Measurements from ENCODE around the gene KCNK6. TPM values are rescaled to one million over a fixed set of nuclear protein-coding genes. Genes with fewer than 3 reads are reported as not detected.

The KCNK6 gene
- total RNA-seq, 1 experiment from 2014 or later = 6.5 TPM

GRCh38 chr19:38359242-38360021 lies 39.8 kb downstream of the KCNK6 start:
- Mint-ChIP-seq H3K4me1 (peaks cover 10 to 17% of the 10 kb centered on the region in 2 experiments), H3K27ac (no peak overlapping the region), H3K9me3 (no peaks in the 10 kb centered on the region), H3K36me3 (ENCODE audit: insufficient read depth in 1 of 3, low read depth in 3 of 3) (no peaks in the 10 kb centered on the region; a peak in 2 of 7 replicates), H3K4me3 (no peak overlapping the region), H3K27me3 (ENCODE audit: low read depth) (peaks cover 69% of the 10 kb centered on the region)
- no peaks in the 10 kb centered on the region for H3K79me2 ChIP-seq (ENCODE audit: insufficient read depth, low read length)
- H2BK20ac ChIP-seq (ENCODE audit: low read depth, low read length, poor library complexity, severe bottlenecking) = no peak overlapping the region
- H2BK15ac ChIP-seq (ENCODE audit: low read depth, low read length) = no peak overlapping the region
- no peak overlapping the region for H3K9ac ChIP-seq (ENCODE audit: extremely low read depth, insufficient read length, low read length)
- no peak overlapping the region for H2AFZ ChIP-seq (ENCODE audit: low read length)
- TF ChIP-seq CTCF (conservative IDR thresholded peaks at IDR 0.05) = no peak
- no peak overlapping the region for H3K4me2 ChIP-seq (ENCODE audit: insufficient read depth, insufficient read length, low read length)
- no peak overlapping the region for H2BK5ac ChIP-seq (ENCODE audit: insufficient read length, low read length)
- H3K27ac ChIP-seq (ENCODE audit: insufficient read length, low read depth, low read length) = no peak overlapping the region
- peaks cover 14% of the 10 kb centered on the region; the same call in 1 of the 2 replicates for H3K27me3 ChIP-seq (ENCODE audit: insufficient read depth, low read length)
- peaks cover 6% of the 10 kb centered on the region for H3K23me2 ChIP-seq (ENCODE audit: insufficient read length, low read depth, low read length, poor library complexity, severe bottlenecking)
- no peaks in the 10 kb centered on the region for H3K79me1 ChIP-seq (ENCODE audit: insufficient read depth, low read depth, low read length, poor library complexity, severe bottlenecking)
- no peak overlapping the region for H4K5ac ChIP-seq (ENCODE audit: insufficient read length, low read depth, low read length)
- no peaks in the 10 kb centered on the region for H4K20me1 ChIP-seq (ENCODE audit: control insufficient read depth, insufficient read depth, insufficient read length)
- H3K56ac ChIP-seq (ENCODE audit: insufficient read length, low read depth, low read length) = no peak overlapping the region
- no peak overlapping the region for H2BK120ac ChIP-seq (ENCODE audit: low read depth, low read length, poor library complexity, severe bottlenecking)
- H3K23ac ChIP-seq (ENCODE audit: insufficient read length, low read depth, low read length) = no peak overlapping the region
- H2BK12ac ChIP-seq (ENCODE audit: insufficient read length, low read depth, low read length) = no peak overlapping the region
- H3T11ph ChIP-seq (ENCODE audit: low read length) = no peak overlapping the region
- no peak overlapping the region for H4K91ac ChIP-seq (ENCODE audit: insufficient read length, low read depth, low read length)
- H2AK5ac ChIP-seq (ENCODE audit: insufficient read length, low read length) = no peak overlapping the region
- H3K9me3 ChIP-seq (ENCODE audit: control insufficient read depth, low read depth, low read length) = no peaks in the 10 kb centered on the region
- H3K4me1 ChIP-seq (ENCODE audit: insufficient read depth, low read length) = no peaks in the 10 kb centered on the region
- no peak overlapping the region for H3K14ac ChIP-seq (ENCODE audit: insufficient read depth, low read length)
- no peak overlapping the region for H3K18ac ChIP-seq (ENCODE audit: insufficient read length, low read depth, low read length)
- DNase-seq = no peak
- no CpG with 5 or more reads among the region's 18 CpGs for WGBS (ENCODE audit: extremely low coverage, insufficient read length, low lambda C conversion rate)
- H3K4ac ChIP-seq (ENCODE audit: low read depth, low read length) = no peak overlapping the region
- no peak overlapping the region for H4K8ac ChIP-seq (replicated peaks; ENCODE audit: insufficient read length, low read depth, low read length)

All from H9 (cell line).